Astrocyte (in vitro differentiated cells and primary cell): ENCODE measurements around the gene SPRTN.

Source experiments
- EZH2 ChIP-seq: IDR thresholded peaks from 2 replicates; pipeline ENCODE4 v1.6.1; 2012; ENCODE audit warnings: mild to moderate bottlenecking, low read length, inconsistent platforms; ENCODE audit not compliant: insufficient read depth
- TF ChIP-seq, protein P1 (sequence below): IDR thresholded peaks from 2 replicates; pipeline ENCODE4 v1.5.1; 2011; ENCODE audit warnings: low read depth, mild to moderate bottlenecking, inconsistent platforms, low read length, moderate library complexity; ENCODE audit not compliant: insufficient read depth

DNA sequence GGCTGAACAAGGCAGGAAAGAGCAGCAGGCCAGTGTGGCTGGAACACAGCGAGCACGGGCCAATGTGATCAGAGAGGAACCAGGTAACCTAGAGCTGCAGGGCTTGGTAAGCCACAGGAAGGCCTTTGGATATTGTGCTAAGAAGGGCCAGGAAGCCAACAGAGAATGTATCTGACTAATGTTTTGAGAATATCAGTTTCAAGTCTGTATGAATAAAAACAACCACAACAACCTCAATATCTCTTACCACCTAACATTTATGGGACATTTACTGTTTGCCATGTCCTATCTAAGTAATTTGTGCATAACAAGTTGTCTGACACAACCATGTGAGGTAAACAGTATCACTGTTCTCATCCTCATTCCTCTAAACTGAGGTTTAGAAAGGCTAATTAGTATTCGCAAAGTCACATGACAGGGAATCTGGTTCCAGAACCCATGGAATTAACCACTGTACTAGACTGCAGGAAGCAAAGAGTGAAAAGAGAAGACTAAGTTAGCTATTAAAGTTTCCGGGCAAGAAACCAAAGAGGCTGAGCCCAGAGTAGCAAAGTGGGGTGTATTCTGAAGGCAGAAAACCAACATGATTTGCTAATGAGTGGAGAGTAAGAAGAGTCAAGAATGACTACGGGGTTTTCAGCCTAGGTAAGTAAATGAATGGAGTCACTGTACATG lies 38.9 kb downstream of the SPRTN start:
- TF ChIP-seq, protein P1, sequence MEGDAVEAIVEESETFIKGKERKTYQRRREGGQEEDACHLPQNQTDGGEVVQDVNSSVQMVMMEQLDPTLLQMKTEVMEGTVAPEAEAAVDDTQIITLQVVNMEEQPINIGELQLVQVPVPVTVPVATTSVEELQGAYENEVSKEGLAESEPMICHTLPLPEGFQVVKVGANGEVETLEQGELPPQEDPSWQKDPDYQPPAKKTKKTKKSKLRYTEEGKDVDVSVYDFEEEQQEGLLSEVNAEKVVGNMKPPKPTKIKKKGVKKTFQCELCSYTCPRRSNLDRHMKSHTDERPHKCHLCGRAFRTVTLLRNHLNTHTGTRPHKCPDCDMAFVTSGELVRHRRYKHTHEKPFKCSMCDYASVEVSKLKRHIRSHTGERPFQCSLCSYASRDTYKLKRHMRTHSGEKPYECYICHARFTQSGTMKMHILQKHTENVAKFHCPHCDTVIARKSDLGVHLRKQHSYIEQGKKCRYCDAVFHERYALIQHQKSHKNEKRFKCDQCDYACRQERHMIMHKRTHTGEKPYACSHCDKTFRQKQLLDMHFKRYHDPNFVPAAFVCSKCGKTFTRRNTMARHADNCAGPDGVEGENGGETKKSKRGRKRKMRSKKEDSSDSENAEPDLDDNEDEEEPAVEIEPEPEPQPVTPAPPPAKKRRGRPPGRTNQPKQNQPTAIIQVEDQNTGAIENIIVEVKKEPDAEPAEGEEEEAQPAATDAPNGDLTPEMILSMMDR: no peak
- TF ChIP-seq EZH2: no peak
